Activated effector memory CD4-positive, alpha-beta T cell treated with Interleukin-2 at 50 U/mL for 16 hours (primary cell): ENCODE data around the gene FBRSL1.
A peak's percentile ranks its signal among the peaks of the same experiment; 100 is the strongest.

Source experiments
- DNase-seq: peaks from one replicate; pipeline ENCODE4 v3.0.0-alpha.2; 2020

FBRSL1 gene

DNA sequence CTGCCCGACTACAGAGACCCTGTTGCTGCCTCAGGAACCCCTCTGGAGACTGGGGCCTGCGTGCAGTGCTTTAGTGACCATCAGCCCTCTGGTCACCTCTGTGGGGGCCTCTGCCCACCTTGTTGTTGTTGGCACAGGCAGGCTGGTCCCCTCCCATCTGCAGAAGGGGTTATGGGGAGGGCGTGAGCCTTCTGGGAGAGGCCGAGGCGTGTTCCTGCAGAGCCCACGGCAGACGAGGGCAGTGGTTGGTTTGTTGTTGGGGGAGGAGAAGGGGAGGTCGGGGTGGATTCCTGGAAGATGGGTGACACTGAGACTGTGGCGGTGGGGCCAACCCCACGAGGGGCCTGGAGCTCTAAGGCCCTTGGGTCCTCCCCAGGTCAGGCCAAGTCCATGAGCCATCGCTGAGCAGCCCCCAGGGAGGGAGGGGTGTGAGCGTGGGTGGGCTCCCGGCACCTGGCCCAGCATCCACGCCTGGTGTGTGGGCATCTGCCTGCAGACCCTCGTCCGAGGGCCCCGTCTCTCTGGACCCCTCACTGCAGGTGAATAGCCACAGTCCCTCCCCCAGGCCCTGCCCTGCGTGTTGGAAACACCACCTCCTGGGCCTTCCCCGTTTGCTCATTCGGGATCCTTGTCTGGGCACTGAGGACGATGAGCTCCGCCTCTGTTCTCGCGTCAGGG, 23.6 kb downstream of the FBRSL1 start:
- no peak for DNase-seq

GRCh38 chr12:132514216-132514820, 24.4 kb downstream of the FBRSL1 start:
- no peak for DNase-seq

- DNase-seq = no peak
Measured at GRCh38 chr12:132514838-132515237, 24.9 kb downstream of the FBRSL1 start.

DNA sequence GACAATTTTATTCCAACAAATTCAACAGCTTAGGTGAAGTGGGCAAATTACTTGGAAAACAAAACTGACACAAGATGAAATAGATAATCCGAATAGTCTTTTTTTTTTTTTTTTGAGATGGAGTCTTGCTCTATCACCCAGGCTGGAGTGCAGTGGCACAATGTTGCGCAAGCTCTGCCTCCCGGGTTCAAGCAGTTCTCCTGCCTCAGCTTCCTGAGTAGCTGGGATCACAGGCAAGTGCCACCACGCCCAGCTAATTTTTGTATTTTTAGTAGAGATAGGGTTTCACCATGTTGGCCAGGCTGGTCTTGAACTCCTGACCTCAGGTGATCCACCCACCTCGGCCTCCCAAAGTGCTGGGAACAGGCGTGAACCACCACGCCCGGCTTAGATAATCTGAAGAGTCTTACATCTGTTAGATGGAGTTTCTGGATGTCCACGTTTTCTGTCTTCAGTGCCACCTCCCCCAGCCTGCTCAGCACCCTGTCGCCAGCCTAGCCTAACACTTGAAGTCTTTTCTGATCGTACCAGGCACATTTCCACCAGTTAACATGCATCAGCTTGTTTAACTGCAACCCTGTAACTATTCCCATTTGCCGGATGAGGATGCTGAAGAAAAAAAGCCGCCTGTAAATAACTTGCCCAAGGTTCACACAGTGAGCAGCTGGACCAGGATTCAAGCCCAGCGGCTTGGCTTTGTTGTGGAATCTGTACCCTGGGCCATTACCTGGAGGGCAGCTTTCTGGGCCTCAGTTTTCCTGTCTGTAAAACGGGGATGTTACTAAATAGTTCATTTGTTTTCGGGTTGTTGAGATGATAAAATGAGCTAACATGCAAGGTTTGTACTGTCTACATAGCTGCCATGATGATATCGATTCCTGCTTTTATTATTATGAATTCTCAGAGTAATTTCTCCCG, 26.4 kb downstream of the FBRSL1 start:
- no peak for DNase-seq

DNA sequence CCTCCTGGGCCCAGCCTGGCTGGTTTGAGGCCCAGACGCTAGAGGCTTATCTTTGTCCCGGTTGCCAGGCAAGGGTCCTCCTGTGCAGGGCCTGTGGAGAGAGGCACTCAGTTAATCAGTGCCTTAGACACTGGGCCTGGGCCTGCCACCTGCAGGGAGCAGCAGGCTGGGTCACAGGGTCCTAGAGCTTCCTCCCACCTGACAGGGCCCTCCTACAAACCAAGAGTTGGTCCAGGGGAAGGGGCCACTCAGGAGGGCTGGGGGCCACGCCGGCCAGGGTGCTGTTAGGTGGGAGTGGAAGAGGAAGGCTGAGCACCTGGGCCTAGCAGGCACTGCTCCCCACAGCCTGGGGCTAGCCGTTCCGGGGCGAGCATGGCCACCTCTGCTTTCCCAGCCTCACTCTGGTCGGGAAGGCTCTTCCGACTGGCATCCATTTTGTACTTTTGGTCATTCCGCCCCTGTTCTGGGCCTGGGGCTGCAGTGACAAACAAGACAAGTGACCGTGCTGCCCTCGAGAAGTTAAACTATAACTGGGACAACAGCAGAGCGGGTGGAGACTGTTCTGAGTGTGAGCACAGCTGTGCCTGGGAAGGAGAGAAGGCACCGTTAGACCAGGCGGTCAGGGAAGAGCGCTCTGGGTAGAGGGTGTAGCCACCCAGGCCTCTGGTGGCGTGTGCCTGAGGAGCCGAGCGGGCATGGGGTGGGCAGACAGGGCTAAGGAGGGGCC, 27.2 kb downstream of the FBRSL1 start:
- DNase-seq = no peak

DNA sequence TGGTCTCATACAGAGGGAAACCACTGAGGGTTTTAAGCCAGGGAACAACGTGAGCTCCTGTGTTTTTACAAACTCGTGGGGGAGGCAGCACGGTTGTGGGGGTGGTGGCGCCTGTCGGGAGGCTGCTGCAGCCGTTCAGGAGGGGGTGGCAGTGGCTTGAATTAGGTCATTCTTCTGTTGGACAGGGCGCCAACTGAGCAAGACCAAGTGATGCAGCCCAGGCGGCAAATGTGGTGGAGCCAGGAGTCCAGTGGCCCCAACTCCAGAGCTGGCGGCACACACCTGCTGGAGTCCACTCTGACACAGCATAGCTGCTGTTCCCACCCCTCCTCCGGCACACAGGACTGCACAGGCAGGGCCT, 27.8 kb downstream of the FBRSL1 start:
- DNase-seq = no peak

DNA sequence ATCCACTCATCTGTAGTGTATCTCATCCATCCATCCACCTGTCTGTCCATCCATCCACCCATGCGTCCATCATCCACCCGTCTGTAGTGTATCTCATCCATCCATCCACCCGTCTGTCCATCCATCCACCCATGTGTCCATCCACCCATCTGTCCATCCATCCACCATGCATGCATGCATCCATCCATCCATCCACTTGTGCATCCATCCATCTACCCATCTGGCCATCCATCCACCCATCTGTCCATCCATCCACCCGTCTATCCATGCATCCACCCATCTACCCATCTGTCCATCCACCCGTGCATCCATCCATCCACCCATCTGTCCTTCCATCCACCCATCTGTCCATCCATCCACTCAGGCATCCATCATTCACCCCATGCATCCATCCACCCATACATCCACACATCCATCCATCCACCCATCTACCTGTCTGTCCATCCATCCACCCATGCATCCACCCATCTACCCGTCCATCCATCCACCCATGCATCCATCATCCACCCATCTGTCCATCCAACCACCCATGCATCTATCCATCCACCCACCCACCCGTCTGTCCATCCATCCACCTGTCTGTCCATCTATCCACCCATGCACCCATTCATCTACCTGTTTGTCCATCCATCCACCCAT, 28.5 kb downstream of the FBRSL1 start:
- DNase-seq = no peak

DNA sequence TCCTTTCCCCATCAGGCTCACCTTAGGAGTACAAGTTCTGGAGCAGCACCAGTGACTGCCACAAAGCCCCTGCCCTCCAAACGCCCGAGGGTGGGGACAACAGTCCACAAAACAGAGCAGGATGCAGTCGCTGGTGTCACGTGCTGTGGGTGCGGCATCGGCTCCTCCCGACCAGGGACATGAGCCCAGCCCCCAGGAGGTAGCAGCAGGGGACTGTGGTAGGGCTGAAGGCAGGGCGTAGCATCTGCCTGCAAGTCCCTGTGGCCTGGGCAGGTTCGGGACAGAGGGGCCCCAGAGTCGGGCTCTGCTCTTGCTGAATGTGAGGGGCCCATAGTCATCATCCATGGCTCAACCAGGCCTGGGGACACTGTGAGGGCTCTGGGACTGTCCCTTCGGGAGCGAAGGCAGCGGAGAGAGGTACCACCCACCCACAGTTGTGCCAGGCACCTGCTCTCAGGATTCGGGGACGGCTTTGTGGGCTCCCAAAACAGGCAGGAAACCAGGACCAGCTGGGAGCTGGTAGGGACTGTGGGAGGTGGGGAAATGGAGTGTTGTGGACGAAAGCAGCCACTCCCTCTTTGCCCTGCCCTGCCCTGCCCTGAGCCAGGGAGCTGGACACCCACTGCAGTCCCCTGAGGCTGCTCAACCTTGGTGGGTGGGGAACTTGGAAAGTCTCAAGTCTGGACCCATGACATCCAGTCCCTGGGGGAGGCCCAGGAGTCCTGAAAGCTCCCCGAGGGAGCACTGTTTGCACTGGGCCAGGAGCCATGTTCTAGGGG, 30.7 kb downstream of the FBRSL1 start:
- DNase-seq = no peak

GRCh38 chr12:132521200-132521580, 31.2 kb downstream of the FBRSL1 start:
- no peak for DNase-seq

DNA sequence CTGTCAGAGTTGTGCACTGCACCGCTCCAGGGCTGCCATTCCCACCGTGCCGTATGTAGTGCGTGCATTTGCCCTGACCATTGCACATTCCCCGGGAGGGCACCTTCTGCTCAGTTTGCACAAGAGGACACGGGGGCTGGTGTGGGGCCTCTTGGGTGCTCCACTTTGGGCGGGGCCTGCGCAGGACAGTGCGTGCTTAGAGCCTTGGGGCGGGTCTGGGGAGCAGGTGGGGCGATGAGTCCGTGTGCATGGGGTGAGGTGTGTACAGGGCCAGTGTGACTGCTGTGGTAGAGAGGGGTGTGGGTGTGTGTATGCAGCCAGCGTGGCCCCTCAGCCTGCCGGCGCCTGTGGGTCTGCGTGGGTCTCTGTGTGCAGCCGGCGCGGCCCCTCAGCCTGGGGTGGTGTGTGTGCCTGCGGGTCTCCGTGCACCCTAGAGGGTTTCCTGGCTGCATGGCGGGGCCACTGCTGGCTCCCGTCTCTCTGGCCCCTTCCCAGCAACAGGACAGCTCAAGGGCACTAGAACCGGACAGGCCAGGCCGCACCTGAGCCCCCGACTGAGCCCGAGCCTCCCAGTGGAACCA, 31.9 kb downstream of the FBRSL1 start:
- no peak for DNase-seq

DNA sequence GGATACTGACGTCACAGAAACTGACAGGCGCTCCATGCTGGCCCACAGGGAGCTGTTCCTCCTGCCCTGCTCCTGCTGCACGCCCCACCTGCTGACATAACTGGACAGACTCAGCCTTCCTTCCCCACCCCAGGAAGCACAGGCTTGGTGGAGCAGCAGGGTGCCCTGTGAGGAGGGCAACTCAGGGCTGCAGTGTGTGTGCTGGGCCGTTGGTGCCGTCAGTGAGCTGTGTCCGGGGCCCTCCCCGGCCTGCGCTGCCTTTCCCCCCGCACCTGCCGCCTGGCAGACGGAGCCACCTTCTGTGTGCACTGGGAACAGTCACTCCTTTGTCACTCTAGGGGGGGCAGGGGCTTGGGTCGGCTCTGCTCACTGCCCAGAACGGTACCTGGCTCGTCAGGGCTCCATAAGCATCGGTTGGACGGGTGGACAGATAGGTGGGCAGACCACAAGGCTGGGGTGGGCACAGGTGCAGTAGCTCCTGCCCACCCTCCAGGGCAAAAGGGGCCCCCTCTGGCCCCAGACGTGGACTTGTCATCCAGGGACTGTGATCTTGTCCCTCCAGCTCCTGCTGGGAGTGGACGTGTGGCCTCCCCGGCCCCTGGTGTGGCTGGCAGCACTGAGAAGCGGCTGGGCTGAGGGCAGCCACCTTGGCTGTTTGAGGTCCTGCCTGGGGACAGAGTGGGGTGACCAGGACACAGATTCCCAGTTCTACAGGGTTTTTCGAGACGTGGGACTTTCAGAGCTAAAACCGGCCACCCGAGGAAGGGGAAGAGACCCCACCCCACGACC, 32.8 kb downstream of the FBRSL1 start:
- no peak for DNase-seq

- peak; percentile 56 for DNase-seq
Measured at GRCh38 chr12:132523576-132524331, 33.8 kb downstream of the FBRSL1 start.

DNA sequence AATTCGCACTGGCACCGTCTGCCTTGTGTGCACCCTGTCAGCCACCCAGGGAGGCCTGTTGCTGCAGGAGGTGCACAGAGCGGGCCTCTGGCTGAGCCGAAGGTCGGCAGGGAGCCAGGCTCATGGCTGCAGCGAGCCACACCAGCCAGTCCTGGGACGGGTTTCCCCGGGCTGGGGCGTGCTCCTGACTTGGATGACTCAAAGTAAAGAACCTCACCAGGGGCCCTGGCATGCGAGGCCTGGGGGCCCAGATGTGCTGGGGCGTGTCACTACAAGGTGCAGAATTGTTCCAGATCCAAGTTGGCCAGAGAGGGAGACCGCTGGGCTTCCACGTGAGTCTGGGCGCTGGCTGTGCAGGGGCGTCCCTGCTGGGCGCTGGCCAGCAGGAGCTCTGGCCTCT, 34.5 kb downstream of the FBRSL1 start:
- DNase-seq = no peak

DNA sequence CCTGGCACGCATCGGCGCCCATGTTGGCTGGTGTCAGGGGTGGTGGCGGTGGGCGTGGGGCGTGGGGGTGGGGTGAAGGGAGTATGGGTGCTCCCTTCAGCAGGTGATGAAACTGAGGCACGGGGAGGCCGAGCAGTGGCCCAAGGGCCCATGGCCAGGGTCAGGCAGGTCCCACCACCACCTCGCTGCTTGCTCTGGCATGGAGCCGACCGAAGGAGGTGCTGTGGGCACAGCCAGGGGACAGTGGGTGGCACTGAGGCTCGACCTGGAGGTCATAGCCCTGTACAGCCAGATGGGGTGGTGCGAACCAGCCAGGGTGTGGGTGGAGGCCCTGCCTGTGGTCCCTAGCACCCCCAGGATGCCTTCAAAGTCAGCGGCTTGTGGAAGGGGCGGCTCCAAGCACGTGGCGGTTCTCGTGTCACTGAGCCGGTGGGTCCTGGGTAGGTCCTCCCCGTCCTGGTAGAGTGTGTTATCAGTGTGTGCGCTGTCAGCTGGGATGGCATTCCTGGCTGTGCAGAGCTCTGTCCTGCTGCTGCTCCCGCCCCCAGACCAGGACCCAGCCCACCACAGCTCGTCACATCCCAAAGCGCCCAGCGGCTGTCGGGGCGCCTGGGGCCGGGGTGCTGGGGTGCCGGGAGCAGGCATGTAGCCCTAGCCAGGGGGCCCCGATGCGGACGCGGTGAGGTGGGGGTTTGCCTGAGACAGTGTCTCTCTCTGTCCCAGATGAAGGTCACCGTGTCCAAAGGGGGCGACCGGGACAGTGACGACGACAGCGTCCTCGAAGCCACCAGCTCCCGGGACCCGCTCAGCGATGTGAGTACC, 35.3 kb downstream of the FBRSL1 start:
- DNase-seq = no peak

GRCh38 chr12:132525833-132526455, 36.0 kb downstream of the FBRSL1 start:
- no peak for DNase-seq

DNA sequence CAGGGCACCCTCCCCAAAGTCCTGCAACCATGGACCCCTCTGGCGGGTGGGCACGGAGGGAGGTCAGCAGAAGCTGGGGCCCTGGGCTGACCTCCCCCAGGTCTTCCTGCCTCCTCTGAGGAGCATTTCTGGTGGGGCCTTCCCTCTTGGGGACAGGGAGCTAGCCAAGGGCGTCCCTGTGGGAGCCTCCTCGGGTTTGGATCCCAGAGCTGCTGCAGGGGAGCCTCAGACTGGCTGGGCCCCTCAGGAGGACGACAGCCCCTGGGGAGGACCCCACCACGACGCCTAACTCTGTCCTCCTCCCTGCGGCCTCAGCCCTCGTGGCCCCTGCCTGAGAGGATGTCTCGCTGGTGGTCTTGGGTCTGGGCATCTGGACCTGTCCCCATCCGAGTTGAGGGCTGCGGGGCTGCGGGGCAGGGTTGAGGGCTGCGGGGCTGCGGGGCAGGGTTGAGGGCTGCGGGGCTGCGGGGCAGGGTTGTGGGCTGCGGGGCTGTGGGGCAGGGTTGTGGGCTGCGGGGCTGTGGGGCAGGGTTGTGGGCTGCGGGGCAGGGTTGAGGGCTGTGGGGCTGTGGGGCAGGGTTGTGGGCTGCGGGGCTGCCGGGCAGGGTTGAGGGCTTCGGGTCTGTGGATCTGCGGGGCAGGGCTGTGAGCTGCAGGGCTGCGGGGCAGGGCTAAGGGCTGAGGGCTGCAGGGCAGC, 37.4 kb downstream of the FBRSL1 start:
- no peak for DNase-seq

GRCh38 chr12:132527883-132528264, 37.9 kb downstream of the FBRSL1 start:
- no peak for DNase-seq

DNA sequence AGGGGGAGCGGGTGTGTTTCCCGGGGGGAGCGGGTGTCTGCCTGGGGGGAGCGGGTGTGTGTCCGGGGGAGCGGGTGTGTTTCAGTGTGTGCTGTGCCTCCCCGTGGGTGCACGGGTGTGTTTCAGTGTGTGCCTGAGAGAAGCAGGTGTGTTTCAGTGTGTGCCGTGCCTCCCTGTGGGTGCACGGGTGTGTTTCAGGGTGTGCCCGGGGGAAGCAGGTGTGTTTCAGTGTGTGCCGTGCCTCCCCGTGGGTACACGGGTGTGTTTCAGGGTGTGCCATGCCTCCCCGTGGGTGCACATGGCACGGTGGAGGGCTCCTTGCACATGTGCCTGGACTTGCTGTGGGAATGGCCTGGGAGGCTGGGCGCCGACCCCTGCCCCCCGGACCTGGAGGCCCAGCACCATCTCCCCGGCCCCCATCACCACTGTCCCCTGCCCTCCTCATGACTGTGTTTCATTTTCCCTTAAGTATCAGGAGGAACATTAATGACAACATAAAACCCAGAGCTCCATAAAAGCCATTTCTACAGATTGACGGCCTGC, 38.7 kb downstream of the FBRSL1 start:
- DNase-seq = no peak
